ENCODE results near the gene RAVER1. TPM values are rescaled to one million over a fixed set of nuclear protein-coding genes. Genes with fewer than 3 reads are reported as not detected.
A peak's percentile ranks its signal among the peaks of the same experiment; 100 is the strongest.

Gene RAVER1
- total and polyA plus RNA-seq, 2 of the 13 experiments (the other 11 are each of a cell fraction or from before 2014, with no cell fraction given), result 3.6 to 7.9 TPM

- in situ Hi-C loops (cut with HindIII; ENCODE audit: extremely low pct_ligation_motif_present, low pct_unique_long_range_greater_than_20kb), result no loop called here
- POLR2A ChIA-PET, result interaction anchor here (0.9 to 7.3 kb wide), 11 partner anchors 10 to 183 kb away, joined by 3 to 149 read pairs (median 5); partner anchors contain the start of genes ICAM1, PPAN, RAVER1 and TYK2
- TF ChIP-seq ZNF354B (CRISPR knock-in tag; IDR thresholded peaks at IDR 0.05) (no peak), BCL3 (CRISPR knock-in tag; IDR thresholded peaks at IDR 0.05) (no peak), NR2F1 (CRISPR knock-in tag; IDR thresholded peaks at IDR 0.05) (no peak), TOE1 (CRISPR knock-in tag; IDR thresholded peaks at IDR 0.05) (0 out of 2 replicates have a peak, but pooled peaks have one; percentile 4), TEAD3 (CRISPR knock-in tag; optimal IDR thresholded peaks at IDR 0.05; ENCODE audit: borderline replicate concordance) (no peak), ZNF33A (CRISPR knock-in tag; IDR thresholded peaks at IDR 0.05; ENCODE audit: borderline replicate concordance) (no peak), ZNF572 (CRISPR knock-in tag; IDR thresholded peaks at IDR 0.05) (no peak), AGO2 (optimal IDR thresholded peaks at IDR 0.05; ENCODE audit: low read depth, low read length) (no peak), SKI (IDR thresholded peaks at IDR 0.05; ENCODE audit: partially characterized antibody) (no peak)
- TF ChIP-seq, protein P1, sequence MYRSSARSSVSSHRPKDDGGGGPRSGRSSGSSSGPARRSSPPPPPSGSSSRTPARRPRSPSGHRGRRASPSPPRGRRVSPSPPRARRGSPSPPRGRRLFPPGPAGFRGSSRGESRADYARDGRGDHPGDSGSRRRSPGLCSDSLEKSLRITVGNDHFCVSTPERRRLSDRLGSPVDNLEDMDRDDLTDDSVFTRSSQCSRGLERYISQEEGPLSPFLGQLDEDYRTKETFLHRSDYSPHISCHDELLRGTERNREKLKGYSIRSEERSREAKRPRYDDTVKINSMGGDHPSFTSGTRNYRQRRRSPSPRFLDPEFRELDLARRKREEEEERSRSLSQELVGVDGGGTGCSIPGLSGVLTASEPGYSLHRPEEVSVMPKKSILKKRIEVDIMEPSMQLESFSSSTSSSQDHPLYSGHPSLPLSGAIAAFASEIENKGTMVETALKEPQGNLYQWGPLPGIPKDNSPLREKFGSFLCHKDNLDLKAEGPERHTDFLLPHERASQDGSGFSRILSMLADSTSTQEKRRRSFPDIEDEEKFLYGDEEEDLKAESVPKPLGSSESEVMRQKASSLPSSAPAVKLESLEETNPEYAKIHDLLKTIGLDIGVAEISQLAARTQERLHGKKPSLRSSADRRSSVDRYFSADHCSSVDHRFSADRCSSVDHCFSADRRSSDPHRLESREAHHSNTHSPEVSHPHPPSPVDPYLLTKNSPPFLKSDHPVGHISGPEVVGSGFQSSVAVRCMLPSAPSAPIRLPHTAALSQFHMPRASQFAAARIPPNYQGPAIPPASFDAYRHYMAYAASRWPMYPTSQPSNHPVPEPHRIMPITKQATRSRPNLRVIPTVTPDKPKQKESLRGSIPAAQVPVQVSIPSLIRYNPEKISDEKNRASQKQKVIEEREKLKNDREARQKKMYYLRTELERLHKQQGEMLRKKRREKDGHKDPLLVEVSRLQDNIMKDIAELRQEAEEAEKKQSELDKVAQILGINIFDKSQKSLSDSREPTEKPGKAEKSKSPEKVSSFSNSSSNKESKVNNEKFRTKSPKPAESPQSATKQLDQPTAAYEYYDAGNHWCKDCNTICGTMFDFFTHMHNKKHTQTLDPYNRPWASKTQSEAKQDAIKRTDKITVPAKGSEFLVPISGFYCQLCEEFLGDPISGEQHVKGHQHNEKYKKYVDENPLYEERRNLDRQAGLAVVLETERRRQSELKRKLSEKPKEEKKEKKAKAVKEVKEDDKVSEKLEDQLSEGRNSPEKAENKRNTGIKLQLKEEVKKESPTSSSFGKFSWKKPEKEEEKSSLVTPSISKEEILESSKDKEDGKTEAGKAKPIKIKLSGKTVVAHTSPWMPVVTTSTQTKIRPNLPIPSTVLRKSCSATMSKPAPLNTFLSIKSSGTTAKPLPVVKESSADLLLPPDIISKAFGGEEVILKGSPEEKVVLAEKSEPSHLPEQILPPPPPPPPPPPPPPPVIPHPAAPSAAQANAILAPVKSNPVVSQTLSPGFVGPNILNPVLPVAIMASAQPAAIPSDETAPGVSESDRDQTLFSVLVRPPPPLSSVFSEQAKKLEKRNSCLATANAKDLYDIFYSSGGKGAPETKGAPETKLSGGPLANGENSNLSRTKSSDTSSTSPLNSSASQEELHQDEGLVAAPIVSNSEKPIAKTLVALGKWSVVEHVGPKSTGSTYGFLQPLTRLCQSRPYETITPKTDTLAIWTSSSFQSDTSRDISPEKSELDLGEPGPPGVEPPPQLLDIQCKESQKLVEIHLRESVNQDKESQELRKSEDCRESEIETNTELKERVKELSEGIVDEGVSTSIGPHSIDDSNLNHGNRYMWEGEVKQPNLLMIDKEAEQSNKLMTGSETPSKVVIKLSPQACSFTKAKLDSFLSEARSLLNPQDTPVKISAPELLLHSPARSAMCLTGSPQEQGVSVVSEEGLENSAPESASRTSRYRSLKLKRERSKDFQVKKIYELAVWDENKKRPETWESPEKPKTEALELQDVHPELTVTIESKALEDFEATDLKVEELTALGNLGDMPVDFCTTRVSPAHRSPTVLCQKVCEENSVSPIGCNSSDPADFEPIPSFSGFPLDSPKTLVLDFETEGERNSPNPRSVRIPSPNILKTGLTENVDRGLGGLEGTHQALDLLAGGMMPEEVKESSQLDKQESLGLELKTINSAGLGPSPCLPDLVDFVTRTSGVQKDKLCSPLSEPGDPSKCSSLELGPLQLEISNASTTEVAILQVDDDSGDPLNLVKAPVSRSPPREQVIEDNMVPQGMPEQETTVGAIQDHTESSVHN (CRISPR knock-in tag; IDR thresholded peaks at IDR 0.05), result no peak
- TF ChIP-seq, protein P2, sequence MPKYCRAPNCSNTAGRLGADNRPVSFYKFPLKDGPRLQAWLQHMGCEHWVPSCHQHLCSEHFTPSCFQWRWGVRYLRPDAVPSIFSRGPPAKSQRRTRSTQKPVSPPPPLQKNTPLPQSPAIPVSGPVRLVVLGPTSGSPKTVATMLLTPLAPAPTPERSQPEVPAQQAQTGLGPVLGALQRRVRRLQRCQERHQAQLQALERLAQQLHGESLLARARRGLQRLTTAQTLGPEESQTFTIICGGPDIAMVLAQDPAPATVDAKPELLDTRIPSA (CRISPR knock-in tag; IDR thresholded peaks at IDR 0.05; ENCODE audit: borderline replicate concordance), result no peak
These were observed 44.0 kb downstream of the RAVER1 start for GRCh38 chr19:10289167-10289835.

More at GRCh38 chr19:10289167-10289835, 44.0 kb downstream of the RAVER1 start:
- FAIRE-seq (no peak), DNase-seq (ENCODE audit: low spot score) (peak; percentile 53), ATAC-seq (peak; percentile 6)
- Histone ChIP-seq H3K9ac (ENCODE audit: insufficient read depth, low read depth, low read length) (peak overlapping the region; percentile 34; the same call in 1 of the 2 replicates), H3K9me3 (ENCODE audit: low read length) (no peaks in the 10 kb centered on the region), H3K4me3 (replicated peaks in 1 of 3; ENCODE audit: insufficient read depth in 1 of 3, low read depth in 2 of 3, low read length in 3 of 3) (peak overlapping the region; percentile 24 to 79 (median 52); a peak in 4 of 6 replicates), H3K4me2 (ENCODE audit: low read depth, low read length) (peak overlapping the region; percentile 97), H2AFZ (ENCODE audit: low read length) (no peak overlapping the region), H3K36me3 (replicated peaks in 1 of 2; ENCODE audit: control insufficient read depth in 1 of 2, insufficient read depth in 2 of 2, low read length in 2 of 2) (peaks cover 8 to 12% of the 10 kb centered on the region in 2 experiments), H3K4me1 (ENCODE audit: insufficient read depth, low read length) (peaks cover 70% of the 10 kb centered on the region), H3K27ac (ENCODE audit: extremely low read length, insufficient read depth, low read length) (no peak overlapping the region), H4K20me1 (ENCODE audit: insufficient read depth, low read length) (0 out of 2 replicates have a peak, but pooled peaks cover 6% of the 10 kb centered on the region), H3K79me2 (ENCODE audit: insufficient read depth, low read length) (no peaks in the 10 kb centered on the region), H3K27me3 (ENCODE audit: control insufficient read depth in 1 of 2, insufficient read depth in 2 of 2, low read length in 2 of 2) (peaks cover 0 to 20% of the 10 kb centered on the region in 2 experiments; a peak in 3 of 5 replicates)
- intact Hi-C loops (cut with micrococcal nuclease; ENCODE audit: unreplicated experiment), result no loop called here
- WGBS (ENCODE audit: low lambda C conversion rate), result 0% methylated on average over 6 of the region's 50 CpGs
- CTCF ChIA-PET (ENCODE audit: low intra/inter-chr PET ratio, low total read pairs), result no interaction called here
- no TSS peak for BruUV-seq (replicated peaks)

All from HepG2 (cell line).